HUDEP-2 (cell line): ENCODE measurements around the gene SIX3.

Source experiments
- DNase-seq, 76 experiments: peaks; one replicate each; lab custom pipeline; 2025; ENCODE audit not compliant: unreplicated experiment in 76 of 76; lab: John Stamatoyannopoulos, UW

The SIX3 gene

DNA sequence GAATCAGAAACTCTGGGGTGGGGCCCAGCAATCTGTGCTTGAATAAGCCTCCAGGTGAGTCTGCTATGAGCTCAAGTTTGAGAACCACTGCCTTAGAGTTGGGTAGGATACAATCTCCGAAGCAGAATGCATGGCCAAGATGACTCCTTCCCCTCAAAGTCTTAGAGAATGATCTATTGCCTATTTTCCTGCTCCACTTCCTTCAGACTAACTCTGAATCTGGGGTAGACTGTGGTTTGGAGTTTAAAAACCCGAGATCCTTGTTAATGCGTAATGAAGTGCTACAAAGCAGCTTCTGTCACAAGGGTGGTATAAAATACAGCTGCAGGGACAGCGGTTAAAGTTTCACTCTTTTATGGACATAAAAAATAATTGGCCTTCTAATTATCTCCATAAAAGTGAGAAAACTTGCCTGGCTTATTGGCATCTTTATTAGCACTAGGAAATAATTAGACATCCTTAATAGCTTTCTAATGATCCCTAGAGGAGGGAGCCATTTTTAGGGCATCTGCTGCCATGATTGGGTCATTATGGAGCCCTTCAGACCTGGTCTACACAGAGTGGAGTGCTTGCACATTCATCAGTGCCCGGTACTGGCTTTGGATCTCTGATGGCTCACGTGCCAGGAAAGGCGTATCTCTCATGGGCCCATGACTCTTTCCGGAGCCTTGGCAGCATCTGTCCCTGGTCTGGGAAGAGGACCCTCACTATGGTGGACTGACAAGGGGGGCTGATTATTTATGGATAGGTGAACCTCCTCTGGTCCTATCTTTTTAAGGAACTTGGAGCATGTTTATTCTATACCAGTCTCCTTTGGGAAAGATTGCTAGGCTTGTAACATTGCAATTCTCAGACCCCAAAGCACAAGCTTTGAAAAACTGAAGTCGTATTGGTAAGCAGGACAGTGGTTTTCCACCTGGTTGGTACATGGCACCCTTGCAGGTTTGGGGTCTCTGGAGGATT, 39.5 kb downstream of the SIX3 start:
- DNase-seq = no peak

DNA sequence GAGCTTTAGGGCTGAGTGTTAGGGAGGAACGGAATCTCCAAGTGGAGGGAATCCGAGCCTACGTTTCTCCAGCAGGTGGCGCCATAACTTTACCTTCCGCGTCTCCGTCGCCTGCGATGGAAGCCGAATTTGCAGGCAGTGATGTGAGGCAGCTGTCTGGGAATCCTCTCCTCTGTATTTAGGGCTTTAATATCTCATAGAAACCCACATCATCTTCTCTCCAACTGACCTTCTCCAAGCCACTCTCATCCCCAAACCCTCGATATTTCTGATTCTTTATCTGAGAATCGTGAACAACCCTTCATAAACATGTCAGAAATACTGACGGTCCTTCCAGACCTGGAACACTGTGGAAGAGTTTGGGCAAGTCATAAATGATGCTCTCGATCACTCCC, 40.2 kb downstream of the SIX3 start:
- peak in 46 of 76 experiments; percentile 3 to 67 (median 38) for DNase-seq

- no peak for DNase-seq
Measured at GRCh38 chr2:44983836-44984604, 42.5 kb downstream of the SIX3 start.

DNA sequence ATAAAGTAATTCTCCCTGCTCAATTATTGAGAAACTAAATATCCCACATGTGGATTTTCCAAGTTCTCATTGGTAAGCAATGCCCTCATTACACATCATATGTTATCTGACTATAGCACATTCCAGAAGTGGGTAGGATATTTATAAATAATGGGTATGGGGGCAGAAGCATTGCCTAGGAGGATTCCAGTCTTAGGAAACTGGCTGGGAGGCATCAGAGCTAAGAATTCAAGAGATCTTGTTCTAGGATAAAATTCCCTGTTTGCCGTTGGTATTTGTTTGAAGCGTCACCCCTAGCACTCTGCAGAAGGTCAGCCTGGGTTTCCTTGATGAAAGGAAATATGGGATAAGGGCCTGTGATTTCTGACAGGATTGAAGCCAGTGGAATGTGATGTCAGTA, 47.7 kb downstream of the SIX3 start:
- no peak for DNase-seq

- no peak for DNase-seq
Measured at GRCh38 chr2:44994377-44994776, 52.9 kb downstream of the SIX3 start.
